ENCODE data around the gene NUP93.

GRCh38 chr16:56874800-56875199 is 144.9 kb downstream of the NUP93 start:
- TF ChIP-seq POLR2A (IDR thresholded peaks at IDR 0.05) (no peak), CTCF (IDR thresholded peaks at IDR 0.05) (peak in 1 of 3 donors; percentile 11), POLR2AphosphoS5 (IDR thresholded peaks at IDR 0.05) (no peak)
